ENCODE results near the gene OR2V2.
"Not testable (repeated sequence)": the region's sequence is repeated elsewhere in the genome, so short reads cannot be mapped to it uniquely, and the experiment has no call there.

OR2V2 gene

GRCh38 chr5:181114844-181115778 is 32.3 kb upstream of the OR2V2 start:
- DNase-seq = no peak

GRCh38 chr5:181118369-181118768 is 29.0 kb upstream of the OR2V2 start:
- no peak for DNase-seq

GRCh38 chr5:181119105-181119504 is 28.3 kb upstream of the OR2V2 start:
- DNase-seq = no peak

GRCh38 chr5:181120306-181120705 is 27.1 kb upstream of the OR2V2 start:
- no peak for DNase-seq

GRCh38 chr5:181120761-181121160 is 26.6 kb upstream of the OR2V2 start:
- no peak for DNase-seq

- DNase-seq = no peak
These were observed 25.5 kb upstream of the OR2V2 start for GRCh38 chr5:181121675-181122561.

GRCh38 chr5:181124526-181124925 is 22.9 kb upstream of the OR2V2 start:
- DNase-seq = no peak

GRCh38 chr5:181126841-181127240 is 20.5 kb upstream of the OR2V2 start:
- no peak for DNase-seq

- DNase-seq = no peak
These were observed 19.9 kb upstream of the OR2V2 start for GRCh38 chr5:181127456-181127855.

- no peak for DNase-seq
These were observed 19.3 kb upstream of the OR2V2 start for GRCh38 chr5:181127907-181128626.

- DNase-seq = no peak
These were observed 17.8 kb upstream of the OR2V2 start for GRCh38 chr5:181129601-181130000.

GRCh38 chr5:181130081-181130480 is 17.3 kb upstream of the OR2V2 start:
- not testable (repeated sequence) for DNase-seq

GRCh38 chr5:181130832-181131496 is 16.4 kb upstream of the OR2V2 start, which contains the start of gene OR2V1:
TSS of gene OR2V1 (minus strand) at chr5:181131169. CDS start at chr5:181125304, 5,865 bp downstream.
- DNase-seq = no peak

- DNase-seq = no peak
These were observed 15.9 kb upstream of the OR2V2 start for GRCh38 chr5:181131514-181131913.

GRCh38 chr5:181133083-181133482 is 14.3 kb upstream of the OR2V2 start:
- DNase-seq = no peak

GRCh38 chr5:181133610-181134231 is 13.7 kb upstream of the OR2V2 start:
- DNase-seq = no peak

GRCh38 chr5:181134259-181134658 is 13.1 kb upstream of the OR2V2 start:
- DNase-seq = no peak

GRCh38 chr5:181136361-181136955 is 10.9 kb upstream of the OR2V2 start:
- DNase-seq = no peak

GRCh38 chr5:181138258-181138657 is 9.1 kb upstream of the OR2V2 start:
- no peak for DNase-seq

- no peak for DNase-seq
These were observed 6.6 kb upstream of the OR2V2 start for GRCh38 chr5:181140766-181141165.

GRCh38 chr5:181142054-181142453 is 5.3 kb upstream of the OR2V2 start:
- no peak for DNase-seq

Data from stimulated activated CD4-positive, alpha-beta T cell treated with anti-CD3 and anti-CD28 coated beads, Interleukin-2, amount 100 ng/mL, for 48 hours (primary cell).